Spleen (tissue), 7 donors: ENCODE results near the gene FBXW7.

ENCODE experiments used
- POLR2A ChIP-seq, 3 donors: fragments of 450-650 bp; IDR thresholded peaks; one replicate each; pipeline ENCODE4 v1.5.1; 2017; ENCODE audit warnings: antibody characterized with exemption in 3 of 3, mild to moderate bottlenecking in 1 of 3
- POLR2AphosphoS5 ChIP-seq, 3 donors: sonication (generic); formaldehyde crosslinking; IDR thresholded peaks; one replicate each; pipeline ENCODE4 v1.5.1; 2017; ENCODE audit warnings: antibody characterized with exemption in 3 of 3
- TF ChIP-seq, protein P1 (sequence below), 11 experiments: fragments of 200-600 bp in 7 of 11; fragments of 450-650 bp in 4 of 11; sonication (generic) in 4 of 11; IDR thresholded peaks in 8 of 11; conservative IDR thresholded peaks in 3 of 11; 1 replicate in 7 of 11; 2 replicates in 4 of 11; pipeline versions ENCODE4 v1.4.0 to v1.8.0; 2016 to 2021; ENCODE audit warnings: antibody characterized with exemption in 11 of 11, inconsistent platforms in 4 of 11, mild to moderate bottlenecking in 1 of 11
- donor health status: DM: no; HTN: no; CAD: no; lungs with moderate emphysema.
- donor health status: DM: no; HTN: no; CAD: no.
- donor health status: DM: no; HTN: no; CAD: no.

- TF ChIP-seq, protein P1, sequence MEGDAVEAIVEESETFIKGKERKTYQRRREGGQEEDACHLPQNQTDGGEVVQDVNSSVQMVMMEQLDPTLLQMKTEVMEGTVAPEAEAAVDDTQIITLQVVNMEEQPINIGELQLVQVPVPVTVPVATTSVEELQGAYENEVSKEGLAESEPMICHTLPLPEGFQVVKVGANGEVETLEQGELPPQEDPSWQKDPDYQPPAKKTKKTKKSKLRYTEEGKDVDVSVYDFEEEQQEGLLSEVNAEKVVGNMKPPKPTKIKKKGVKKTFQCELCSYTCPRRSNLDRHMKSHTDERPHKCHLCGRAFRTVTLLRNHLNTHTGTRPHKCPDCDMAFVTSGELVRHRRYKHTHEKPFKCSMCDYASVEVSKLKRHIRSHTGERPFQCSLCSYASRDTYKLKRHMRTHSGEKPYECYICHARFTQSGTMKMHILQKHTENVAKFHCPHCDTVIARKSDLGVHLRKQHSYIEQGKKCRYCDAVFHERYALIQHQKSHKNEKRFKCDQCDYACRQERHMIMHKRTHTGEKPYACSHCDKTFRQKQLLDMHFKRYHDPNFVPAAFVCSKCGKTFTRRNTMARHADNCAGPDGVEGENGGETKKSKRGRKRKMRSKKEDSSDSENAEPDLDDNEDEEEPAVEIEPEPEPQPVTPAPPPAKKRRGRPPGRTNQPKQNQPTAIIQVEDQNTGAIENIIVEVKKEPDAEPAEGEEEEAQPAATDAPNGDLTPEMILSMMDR (IDR thresholded peaks at IDR 0.05 in 8 of 11, conservative IDR thresholded peaks at IDR 0.05 in 3 of 11), result no peak
- TF ChIP-seq POLR2A (IDR thresholded peaks at IDR 0.05) (no peak), POLR2AphosphoS5 (IDR thresholded peaks at IDR 0.05) (no peak)
These were observed 210.1 kb downstream of the FBXW7 start for GRCh38 chr4:152325831-152326230.
